ENCODE data around the gene SHD. TPM values are rescaled to one million over a fixed set of nuclear protein-coding genes. Genes with fewer than 3 reads are reported as not detected.
A peak's percentile ranks its signal among the peaks of the same experiment; 100 is the strongest.
"Not testable (repeated sequence)": the region's sequence is repeated elsewhere in the genome, so short reads cannot be mapped to it uniquely, and the experiment has no call there.

SHD gene, protein sequence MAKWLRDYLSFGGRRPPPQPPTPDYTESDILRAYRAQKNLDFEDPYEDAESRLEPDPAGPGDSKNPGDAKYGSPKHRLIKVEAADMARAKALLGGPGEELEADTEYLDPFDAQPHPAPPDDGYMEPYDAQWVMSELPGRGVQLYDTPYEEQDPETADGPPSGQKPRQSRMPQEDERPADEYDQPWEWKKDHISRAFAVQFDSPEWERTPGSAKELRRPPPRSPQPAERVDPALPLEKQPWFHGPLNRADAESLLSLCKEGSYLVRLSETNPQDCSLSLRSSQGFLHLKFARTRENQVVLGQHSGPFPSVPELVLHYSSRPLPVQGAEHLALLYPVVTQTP
- total RNA-seq (2012; rRNA removed) = 1.0 and 4.6 TPM in 2 replicates

DNA sequence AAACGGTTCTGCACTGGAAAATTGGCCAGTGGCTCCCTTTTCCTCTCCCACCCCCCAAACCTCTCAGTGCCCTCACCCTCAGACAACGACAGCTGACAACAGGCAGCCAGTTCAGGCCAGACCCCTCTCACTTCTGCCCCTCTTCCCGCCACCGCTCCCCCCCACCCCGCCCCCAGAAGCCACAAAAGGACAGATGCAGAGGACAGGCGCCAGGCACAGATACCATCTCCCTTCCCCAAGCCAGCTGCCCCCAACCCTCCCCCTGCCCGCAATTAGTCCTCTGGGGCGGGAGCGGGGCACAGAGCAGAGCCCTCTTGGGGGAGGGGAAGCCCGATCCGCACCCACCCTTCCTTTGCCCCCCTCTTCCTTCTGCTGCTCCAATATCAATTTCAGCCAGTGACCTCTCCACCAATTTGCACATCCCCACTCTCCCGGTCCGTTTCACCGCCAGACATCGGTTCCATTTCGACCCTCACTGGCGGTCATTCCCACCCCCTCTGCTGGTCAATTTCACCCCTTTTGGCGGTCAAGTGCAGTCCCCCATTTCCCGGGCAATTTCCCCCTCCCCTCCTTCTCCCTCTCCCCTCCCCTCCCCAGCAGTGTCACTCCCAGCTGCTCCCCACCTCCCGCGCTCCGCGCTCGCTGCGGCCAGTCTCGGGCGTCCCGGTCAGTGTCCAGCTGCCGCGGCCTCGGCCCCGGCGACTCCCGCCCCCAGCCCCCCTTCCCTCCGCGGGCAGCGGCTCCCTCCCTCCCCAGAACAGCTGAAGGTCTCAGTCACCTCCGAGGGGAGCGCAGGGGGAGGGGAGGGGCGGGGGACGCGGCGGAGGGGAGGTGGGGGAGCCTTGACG, at the start of gene SHD:
Gene SHD, plus strand, starts transcription at position 848 of the 848 bp plus-strand sequence. CDS start 798 bp downstream, outside the sequence.
- peak within 1 kb of the TSS; percentile 62 for H3K4me3 ChIP-seq (ENCODE audit: low read length)
- H3K9ac ChIP-seq (ENCODE audit: low read depth, low read length) = peak within 1 kb of the TSS; percentile 50
- H3K36me3 ChIP-seq (ENCODE audit: insufficient read depth, low read length) = no peaks in the 10 kb centered on the region
- peaks cover 14% of the 10 kb centered on the region for H3K27me3 ChIP-seq (ENCODE audit: control insufficient read depth, insufficient read depth, low read length)
- no peaks in the 10 kb centered on the region for H3K4me1 ChIP-seq (ENCODE audit: control insufficient read depth, insufficient read depth, low read length)
- H3K4me2 ChIP-seq (ENCODE audit: low read length) = peak within 1 kb of the TSS; percentile 70
- no peaks in the 10 kb centered on the region for H3K9me3 ChIP-seq (replicated peaks; ENCODE audit: low read length)

DNA sequence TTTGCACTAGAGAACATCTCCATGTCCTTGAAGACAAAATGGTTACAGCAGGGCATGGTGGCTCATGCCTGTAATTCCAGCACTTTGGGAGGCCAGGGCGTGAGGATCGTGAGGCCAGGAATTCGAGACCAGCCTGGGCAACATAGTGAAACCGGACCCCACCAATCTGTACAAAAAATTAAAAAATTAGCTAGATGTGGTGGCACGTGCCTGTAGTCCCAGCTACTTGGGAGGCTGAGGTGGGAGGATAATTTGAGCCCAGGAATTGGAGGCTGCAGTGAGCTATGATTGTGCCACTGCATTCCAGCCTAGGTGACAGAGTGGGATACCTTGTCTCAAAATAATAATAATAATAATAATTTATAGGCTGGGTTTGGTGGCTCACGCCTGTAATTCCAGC, 48.8 kb upstream of the SHD start:
- not testable (repeated sequence) for H3K9me3 ChIP-seq (replicated peaks; ENCODE audit: low read length); H3K4me2 ChIP-seq (ENCODE audit: low read length); H3K9ac ChIP-seq (ENCODE audit: low read depth, low read length); H3K4me3 ChIP-seq (ENCODE audit: low read length); H3K36me3 ChIP-seq (ENCODE audit: insufficient read depth, low read length)
- peaks cover 14% of the 10 kb centered on the region for H3K4me1 ChIP-seq (ENCODE audit: control insufficient read depth, insufficient read depth, low read length)
- peaks cover 26% of the 10 kb centered on the region for H3K27me3 ChIP-seq (ENCODE audit: control insufficient read depth, insufficient read depth, low read length)

DNA sequence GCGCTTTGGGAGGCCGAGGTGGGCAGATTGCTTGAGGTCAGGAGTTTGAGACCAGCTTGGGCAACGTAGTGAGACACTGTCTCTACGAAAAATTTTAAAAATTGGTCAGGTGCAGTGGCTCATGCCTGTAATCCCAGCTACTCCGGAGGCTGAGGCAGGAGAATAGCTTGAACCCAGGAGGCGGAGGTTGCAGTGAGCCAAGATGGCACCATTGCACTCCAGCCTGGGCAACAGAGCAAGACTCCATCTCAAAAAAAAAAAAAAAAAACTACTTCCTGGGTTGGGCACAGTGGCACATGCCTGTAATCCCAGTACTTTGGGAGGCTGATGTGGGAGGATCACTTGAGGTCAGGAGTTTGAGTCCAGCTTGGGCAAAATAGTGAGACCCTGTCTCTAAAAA, 47.5 kb upstream of the SHD start:
- H3K4me1 ChIP-seq (ENCODE audit: control insufficient read depth, insufficient read depth, low read length) = peaks cover 14% of the 10 kb centered on the region
- H3K4me2 ChIP-seq (ENCODE audit: low read length); H3K9ac ChIP-seq (ENCODE audit: low read depth, low read length); H3K9me3 ChIP-seq (replicated peaks; ENCODE audit: low read length); H3K36me3 ChIP-seq (ENCODE audit: insufficient read depth, low read length); H3K4me3 ChIP-seq (ENCODE audit: low read length): not testable (repeated sequence)
- H3K27me3 ChIP-seq (ENCODE audit: control insufficient read depth, insufficient read depth, low read length) = peaks cover 23% of the 10 kb centered on the region

DNA sequence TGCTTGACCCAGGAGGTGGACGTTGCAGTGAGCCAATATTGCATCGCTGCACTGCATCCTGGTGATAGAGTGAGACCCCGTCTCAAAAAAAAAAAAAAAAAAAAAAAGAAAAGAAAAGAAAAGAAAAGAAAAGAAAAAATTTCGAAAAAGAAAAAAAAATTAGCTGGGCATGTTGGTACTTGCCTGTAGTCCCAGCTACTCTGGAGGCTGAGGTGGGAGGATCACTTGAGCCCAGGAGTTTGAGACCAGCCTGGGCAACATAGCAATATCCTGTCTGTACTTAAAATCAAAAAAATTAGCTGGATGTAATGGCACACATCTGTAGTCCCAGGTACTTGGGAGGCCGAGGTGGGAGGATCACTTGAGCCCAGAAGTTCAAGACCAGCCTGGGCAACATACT, 46.9 kb upstream of the SHD start:
- not testable (repeated sequence) for H3K36me3 ChIP-seq (ENCODE audit: insufficient read depth, low read length); H3K9me3 ChIP-seq (replicated peaks; ENCODE audit: low read length); H3K9ac ChIP-seq (ENCODE audit: low read depth, low read length); H3K4me3 ChIP-seq (ENCODE audit: low read length); H3K4me2 ChIP-seq (ENCODE audit: low read length)
- H3K4me1 ChIP-seq (ENCODE audit: control insufficient read depth, insufficient read depth, low read length) = peaks cover 14% of the 10 kb centered on the region
- peaks cover 26% of the 10 kb centered on the region for H3K27me3 ChIP-seq (ENCODE audit: control insufficient read depth, insufficient read depth, low read length)

DNA sequence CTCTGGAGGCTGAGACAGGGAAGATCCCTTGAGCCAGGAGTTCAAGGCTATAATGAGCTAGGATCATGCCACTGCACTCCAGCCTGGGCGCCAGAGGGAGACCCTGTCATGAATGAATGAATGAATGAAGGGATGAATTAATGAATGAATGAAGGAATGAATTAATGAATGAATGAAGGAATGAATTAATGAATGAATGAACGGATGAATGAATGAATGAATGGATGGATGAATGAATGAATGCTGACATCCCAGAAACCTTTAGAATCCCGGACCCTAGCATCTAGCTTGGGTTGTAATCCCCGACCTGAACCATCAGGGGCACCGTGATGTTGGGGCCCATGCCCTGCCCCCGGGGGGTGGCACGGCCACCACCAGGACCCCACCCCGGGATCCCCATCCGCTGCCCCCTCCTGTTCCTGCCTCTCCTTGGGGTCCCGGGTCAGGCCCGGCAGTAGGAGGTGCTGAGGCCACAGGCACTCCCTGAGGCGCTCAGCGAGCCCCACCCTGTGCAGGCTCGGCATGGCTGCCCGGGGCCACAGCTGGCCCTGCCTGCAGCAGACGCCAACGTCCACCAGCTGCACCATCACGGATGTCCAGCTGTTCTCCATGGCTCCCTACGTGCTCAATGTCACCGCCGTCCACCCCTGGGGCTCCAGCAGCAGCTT, 46.3 kb upstream of the SHD start:
- no peaks in the 10 kb centered on the region for H3K9me3 ChIP-seq (replicated peaks; ENCODE audit: low read length)
- no peak overlapping the region for H3K9ac ChIP-seq (ENCODE audit: low read depth, low read length)
- H3K4me1 ChIP-seq (ENCODE audit: control insufficient read depth, insufficient read depth, low read length) = peaks cover 14% of the 10 kb centered on the region
- H3K36me3 ChIP-seq (ENCODE audit: insufficient read depth, low read length) = no peaks in the 10 kb centered on the region
- peaks cover 25% of the 10 kb centered on the region for H3K27me3 ChIP-seq (ENCODE audit: control insufficient read depth, insufficient read depth, low read length)
- no peak overlapping the region for H3K4me3 ChIP-seq (ENCODE audit: low read length)
- peak overlapping the region; percentile 27 for H3K4me2 ChIP-seq (ENCODE audit: low read length)

DNA sequence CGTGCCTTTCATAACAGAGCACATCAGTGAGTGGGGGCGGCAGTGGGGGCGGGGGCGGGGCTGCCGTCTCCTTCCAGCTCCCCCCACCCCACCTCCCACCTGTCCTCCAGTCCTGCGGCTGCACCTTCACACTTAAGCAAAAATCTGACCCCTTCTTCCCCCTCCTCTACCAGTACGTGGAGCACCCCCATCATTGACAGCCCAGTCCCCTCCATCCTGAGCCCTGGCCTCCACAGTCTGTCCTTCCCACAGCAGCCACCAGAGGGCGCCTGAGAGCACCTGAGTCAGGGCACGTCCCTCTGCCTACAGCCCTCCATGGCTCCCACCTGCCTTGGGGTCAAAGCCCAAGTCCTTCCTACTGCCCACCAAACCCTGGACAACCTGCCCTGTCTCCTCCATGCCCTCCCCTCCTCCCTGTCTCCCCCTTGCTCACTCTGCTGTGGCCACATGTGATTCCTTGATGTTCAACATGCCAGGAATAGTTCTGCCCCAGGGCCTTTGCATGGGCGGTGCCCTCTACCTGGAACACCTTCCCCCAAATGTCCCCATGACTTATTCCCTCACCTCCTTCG, 45.7 kb upstream of the SHD start:
- no peak overlapping the region for H3K9ac ChIP-seq (ENCODE audit: low read depth, low read length)
- peaks cover 13% of the 10 kb centered on the region for H3K4me1 ChIP-seq (ENCODE audit: control insufficient read depth, insufficient read depth, low read length)
- no peaks in the 10 kb centered on the region for H3K36me3 ChIP-seq (ENCODE audit: insufficient read depth, low read length)
- H3K9me3 ChIP-seq (replicated peaks; ENCODE audit: low read length) = no peaks in the 10 kb centered on the region
- peak overlapping the region; percentile 27 for H3K4me2 ChIP-seq (ENCODE audit: low read length)
- no peak overlapping the region for H3K4me3 ChIP-seq (ENCODE audit: low read length)
- H3K27me3 ChIP-seq (ENCODE audit: control insufficient read depth, insufficient read depth, low read length) = peaks cover 19% of the 10 kb centered on the region

DNA sequence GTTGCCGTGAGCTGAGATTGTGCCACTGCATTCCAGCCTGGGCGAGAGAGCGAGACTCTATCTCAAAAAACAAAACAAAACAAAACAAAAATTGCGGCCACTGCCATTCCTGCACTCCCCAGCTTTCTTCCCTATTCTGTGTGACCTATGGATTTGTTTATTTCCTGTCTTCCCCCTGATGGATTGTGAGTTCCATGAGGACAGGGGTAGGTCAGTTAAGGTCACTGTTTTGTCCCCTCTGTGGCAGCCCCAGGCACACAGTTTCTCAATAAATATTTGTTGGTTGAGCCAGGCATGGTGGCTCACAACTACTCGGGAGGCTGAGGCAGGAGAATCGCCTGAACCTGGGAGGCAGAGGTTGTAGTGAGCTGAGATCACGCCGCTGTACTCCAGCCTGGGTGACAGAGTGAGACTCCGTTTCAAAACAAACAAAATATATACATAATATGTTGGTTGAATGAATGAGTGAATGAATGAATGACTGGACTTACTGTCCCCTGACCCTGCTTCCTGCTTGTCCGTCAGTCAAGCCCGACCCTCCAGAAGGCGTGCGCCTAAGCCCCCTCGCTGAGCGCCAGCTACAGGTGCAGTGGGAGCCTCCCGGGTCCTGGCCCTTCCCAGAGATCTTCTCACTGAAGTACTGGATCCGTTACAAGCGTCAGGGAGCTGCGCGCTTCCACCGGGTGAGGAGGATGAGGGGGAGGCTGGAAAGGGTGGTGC, 44.8 kb upstream of the SHD start:
- no peak overlapping the region for H3K9ac ChIP-seq (ENCODE audit: low read depth, low read length)

DNA sequence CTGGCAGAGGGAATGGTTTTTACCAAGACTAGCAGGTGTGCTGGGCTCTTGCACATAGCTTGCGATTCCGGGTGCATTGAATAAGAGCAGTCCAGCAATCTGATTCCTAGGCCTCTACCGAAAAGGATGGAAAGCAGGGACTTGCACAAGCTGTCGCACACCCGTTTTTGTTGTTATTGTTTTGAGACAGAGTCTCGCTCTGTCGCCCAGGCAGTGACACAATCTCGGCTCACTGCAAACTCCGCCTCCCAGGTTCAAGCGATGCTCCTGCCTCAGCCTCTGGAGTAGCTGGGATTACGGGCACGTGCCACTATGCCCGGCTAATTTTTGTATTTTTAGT, 44.2 kb upstream of the SHD start:
- H3K9me3 ChIP-seq (replicated peaks; ENCODE audit: low read length) = no peaks in the 10 kb centered on the region
- H3K4me3 ChIP-seq (ENCODE audit: low read length) = no peak overlapping the region
- H3K4me2 ChIP-seq (ENCODE audit: low read length) = no peak overlapping the region
- no peaks in the 10 kb centered on the region for H3K4me1 ChIP-seq (ENCODE audit: control insufficient read depth, insufficient read depth, low read length)
- peaks cover 12% of the 10 kb centered on the region for H3K27me3 ChIP-seq (ENCODE audit: control insufficient read depth, insufficient read depth, low read length)
- H3K9ac ChIP-seq (ENCODE audit: low read depth, low read length) = no peak overlapping the region
- H3K36me3 ChIP-seq (ENCODE audit: insufficient read depth, low read length) = no peaks in the 10 kb centered on the region

More for the DNA sequence above, 44.8 kb upstream of the SHD start:
- H3K27me3 ChIP-seq (ENCODE audit: control insufficient read depth, insufficient read depth, low read length) = peaks cover 12% of the 10 kb centered on the region
- no peak overlapping the region for H3K4me2 ChIP-seq (ENCODE audit: low read length)
- peaks cover 4% of the 10 kb centered on the region for H3K4me1 ChIP-seq (ENCODE audit: control insufficient read depth, insufficient read depth, low read length)
- H3K4me3 ChIP-seq (ENCODE audit: low read length) = no peak overlapping the region
- H3K36me3 ChIP-seq (ENCODE audit: insufficient read depth, low read length) = no peaks in the 10 kb centered on the region
- H3K9me3 ChIP-seq (replicated peaks; ENCODE audit: low read length) = no peaks in the 10 kb centered on the region

DNA sequence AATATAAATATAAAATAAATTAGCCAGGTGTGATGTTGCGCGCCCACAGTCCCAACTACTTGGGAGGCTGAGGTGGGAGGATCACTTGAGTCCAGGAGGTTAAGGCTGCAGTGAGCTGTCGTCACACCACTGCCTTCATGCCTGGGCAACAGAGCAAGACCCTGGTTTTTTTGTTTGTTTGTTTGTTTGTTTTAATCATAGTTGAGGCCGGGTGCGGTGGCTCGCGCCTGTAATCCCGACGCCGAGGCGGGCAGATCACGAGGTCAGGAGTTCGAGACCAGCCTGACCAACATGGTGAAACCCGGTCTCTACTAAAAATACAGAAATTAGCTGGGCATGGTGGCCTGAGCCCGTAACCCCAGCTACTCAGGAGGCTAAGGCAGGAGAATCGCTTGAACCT, 41.6 kb upstream of the SHD start:
- peaks cover 12% of the 10 kb centered on the region for H3K27me3 ChIP-seq (ENCODE audit: control insufficient read depth, insufficient read depth, low read length)
- H3K9me3 ChIP-seq (replicated peaks; ENCODE audit: low read length); H3K4me2 ChIP-seq (ENCODE audit: low read length); H3K36me3 ChIP-seq (ENCODE audit: insufficient read depth, low read length); H3K4me3 ChIP-seq (ENCODE audit: low read length); H3K4me1 ChIP-seq (ENCODE audit: control insufficient read depth, insufficient read depth, low read length); H3K9ac ChIP-seq (ENCODE audit: low read depth, low read length): not testable (repeated sequence)

DNA sequence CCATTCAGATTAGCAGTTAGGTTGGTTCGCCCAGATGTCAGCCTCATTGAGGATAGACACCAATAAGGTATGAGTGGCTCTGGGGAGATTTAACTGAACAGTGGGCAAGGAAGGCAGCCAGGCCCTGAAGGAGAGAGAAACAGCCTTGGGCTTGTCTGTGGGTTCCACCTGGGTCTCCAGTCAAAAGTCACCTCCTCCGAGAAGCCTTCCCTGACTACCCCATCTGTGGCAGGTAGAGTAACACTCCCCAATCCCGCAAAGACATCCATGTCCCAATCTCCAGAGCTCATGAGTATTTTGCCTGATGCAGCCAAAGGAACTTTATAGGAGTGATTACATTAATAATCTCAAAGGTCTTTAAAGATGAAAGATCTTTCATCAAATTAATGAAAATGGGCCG, 40.2 kb upstream of the SHD start:
- Histone ChIP-seq H3K36me3 (ENCODE audit: insufficient read depth, low read length) (no peaks in the 10 kb centered on the region), H3K9me3 (replicated peaks; ENCODE audit: low read length) (no peaks in the 10 kb centered on the region), H3K4me1 (ENCODE audit: control insufficient read depth, insufficient read depth, low read length) (no peaks in the 10 kb centered on the region), H3K4me2 (ENCODE audit: low read length) (no peak overlapping the region), H3K4me3 (ENCODE audit: low read length) (no peak overlapping the region), H3K27me3 (ENCODE audit: control insufficient read depth, insufficient read depth, low read length) (peaks cover 12% of the 10 kb centered on the region), H3K9ac (ENCODE audit: low read depth, low read length) (no peak overlapping the region)

Measured in skeletal muscle satellite cell (primary cell).